Measurements from ENCODE around the gene COL5A1.

Gene COL5A1

DNA sequence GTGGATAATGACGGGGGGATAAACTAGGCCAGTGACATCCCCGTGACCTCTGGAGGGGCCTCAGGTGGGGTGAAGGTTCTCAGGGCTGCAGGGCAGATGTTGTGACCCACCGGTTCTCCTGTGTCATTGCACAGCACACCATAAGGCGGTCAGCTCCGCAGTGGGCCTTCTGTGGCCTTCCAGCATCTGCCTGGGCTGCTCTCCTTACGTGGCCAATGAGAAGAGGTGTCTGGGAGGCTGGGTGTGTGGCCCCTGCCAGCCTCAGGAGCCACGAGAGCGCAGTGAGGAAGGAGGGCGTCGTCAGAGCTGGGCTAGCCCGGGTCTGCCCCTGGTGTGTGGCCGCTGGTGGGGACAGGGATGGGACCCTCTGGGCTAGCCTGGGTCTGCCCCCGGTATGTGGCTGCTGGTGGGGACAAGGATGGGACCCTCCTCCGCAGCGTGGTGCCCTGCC, 48.7 kb downstream of the COL5A1 start:
- POLR2A ChIA-PET: no interaction called here
- CTCF ChIA-PET: interaction anchor here (1.0 to 1.8 kb wide), 6 partner anchors 8 to 292 kb away, joined by 3 to 5 read pairs (median 4); no protein-coding TSS in a partner anchor
- TF ChIP-seq, protein P1, sequence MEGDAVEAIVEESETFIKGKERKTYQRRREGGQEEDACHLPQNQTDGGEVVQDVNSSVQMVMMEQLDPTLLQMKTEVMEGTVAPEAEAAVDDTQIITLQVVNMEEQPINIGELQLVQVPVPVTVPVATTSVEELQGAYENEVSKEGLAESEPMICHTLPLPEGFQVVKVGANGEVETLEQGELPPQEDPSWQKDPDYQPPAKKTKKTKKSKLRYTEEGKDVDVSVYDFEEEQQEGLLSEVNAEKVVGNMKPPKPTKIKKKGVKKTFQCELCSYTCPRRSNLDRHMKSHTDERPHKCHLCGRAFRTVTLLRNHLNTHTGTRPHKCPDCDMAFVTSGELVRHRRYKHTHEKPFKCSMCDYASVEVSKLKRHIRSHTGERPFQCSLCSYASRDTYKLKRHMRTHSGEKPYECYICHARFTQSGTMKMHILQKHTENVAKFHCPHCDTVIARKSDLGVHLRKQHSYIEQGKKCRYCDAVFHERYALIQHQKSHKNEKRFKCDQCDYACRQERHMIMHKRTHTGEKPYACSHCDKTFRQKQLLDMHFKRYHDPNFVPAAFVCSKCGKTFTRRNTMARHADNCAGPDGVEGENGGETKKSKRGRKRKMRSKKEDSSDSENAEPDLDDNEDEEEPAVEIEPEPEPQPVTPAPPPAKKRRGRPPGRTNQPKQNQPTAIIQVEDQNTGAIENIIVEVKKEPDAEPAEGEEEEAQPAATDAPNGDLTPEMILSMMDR (IDR thresholded peaks at IDR 0.05; ENCODE audit: control extremely low read depth, extremely low read depth, low read depth, missing control alignments): no peak
- no peak for DNase-seq (ENCODE audit: extremely low spot score)

GRCh38 chr9:134690946-134691694, 49.5 kb downstream of the COL5A1 start:
- TF ChIP-seq, protein P1 (IDR thresholded peaks at IDR 0.05; ENCODE audit: control extremely low read depth, extremely low read depth, low read depth, missing control alignments): no peak
- CTCF ChIA-PET: interaction anchor here (1.0 to 1.4 kb wide), 2 partner anchors 13 to 160 kb away, joined by 3 read pairs; no protein-coding TSS in a partner anchor
- DNase-seq (ENCODE audit: extremely low spot score): no peak
- POLR2A ChIA-PET: no interaction called here

GRCh38 chr9:134691695-134692572, 50.3 kb downstream of the COL5A1 start:
- ChIA-PET POLR2A (no interaction called here), CTCF (interaction anchor here (1.0 kb wide), 1 partner anchor 12 kb away, joined by 3 read pairs; no protein-coding TSS in a partner anchor)
- no peak for DNase-seq (ENCODE audit: extremely low spot score)
- TF ChIP-seq, protein P1 (IDR thresholded peaks at IDR 0.05; ENCODE audit: control extremely low read depth, extremely low read depth, low read depth, missing control alignments): no peak

DNA sequence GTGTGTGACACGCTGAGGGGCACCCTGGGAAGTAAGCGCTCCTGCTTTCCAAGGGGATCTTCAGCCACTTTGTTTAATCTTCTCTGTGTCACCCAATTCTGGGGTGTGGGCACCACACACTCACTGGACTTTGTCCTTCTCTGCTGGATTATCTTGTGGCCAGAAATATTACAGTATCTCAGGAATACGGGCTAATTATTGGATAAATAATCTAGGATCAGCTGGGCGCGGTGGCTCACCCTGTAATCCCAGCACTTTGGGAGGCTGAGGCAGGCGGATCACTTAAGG, 50.9 kb downstream of the COL5A1 start:
- CTCF ChIA-PET: no interaction called here
- DNase-seq (ENCODE audit: extremely low spot score): no peak
- TF ChIP-seq, protein P1 (IDR thresholded peaks at IDR 0.05; ENCODE audit: control extremely low read depth, extremely low read depth, low read depth, missing control alignments): no peak
- POLR2A ChIA-PET: no interaction called here

GRCh38 chr9:134693011-134693410, 51.4 kb downstream of the COL5A1 start:
- TF ChIP-seq, protein P1 (IDR thresholded peaks at IDR 0.05; ENCODE audit: control extremely low read depth, extremely low read depth, low read depth, missing control alignments): no peak
- ChIA-PET CTCF (no interaction called here), POLR2A (no interaction called here)
- no peak for DNase-seq (ENCODE audit: extremely low spot score)

DNA sequence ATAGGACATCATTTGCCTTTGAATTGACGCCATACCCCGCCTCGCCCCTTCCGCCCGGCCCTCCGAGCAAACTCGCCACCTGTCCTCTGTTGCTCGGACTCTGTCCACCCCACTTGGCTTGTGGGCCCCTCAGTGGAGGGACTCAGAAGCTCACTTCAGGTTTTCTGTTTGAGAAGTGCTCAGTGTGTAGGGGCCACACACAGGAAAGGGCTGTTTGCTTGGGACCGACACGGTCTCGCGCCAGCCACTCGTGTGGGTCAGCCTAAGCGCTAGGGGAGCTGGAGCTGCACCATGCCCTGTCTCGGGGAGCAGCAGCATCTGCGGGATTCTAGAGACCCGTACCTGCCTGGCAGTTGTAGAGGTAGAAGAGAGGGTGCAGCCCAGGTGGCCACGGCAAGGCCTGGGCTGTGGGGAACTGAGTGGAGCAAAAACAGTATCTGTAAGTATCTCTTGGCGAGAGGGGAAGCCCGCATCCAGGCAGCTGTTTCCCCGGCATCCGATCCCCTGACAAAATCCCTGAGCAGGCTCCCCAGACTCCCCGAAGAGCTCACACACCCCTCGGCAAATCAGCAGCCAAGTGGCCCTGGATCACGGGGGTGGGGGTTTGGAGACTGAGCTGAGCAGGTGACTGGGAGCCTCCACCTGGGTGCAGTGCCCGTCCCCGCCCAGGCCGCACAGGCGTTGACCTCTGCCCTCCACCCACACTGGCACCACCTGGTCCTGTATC, 52.2 kb downstream of the COL5A1 start:
- CTCF ChIA-PET: no interaction called here
- POLR2A ChIA-PET: no interaction called here

More for the DNA sequence above, 52.2 kb downstream of the COL5A1 start:
- no peak for DNase-seq (ENCODE audit: extremely low spot score)
- TF ChIP-seq, protein P1 (IDR thresholded peaks at IDR 0.05; ENCODE audit: control extremely low read depth, extremely low read depth, low read depth, missing control alignments): no peak
